HepG2 (cell line): Measurements from ENCODE around the gene VGF. TPM values are rescaled to one million over a fixed set of nuclear protein-coding genes. Genes with fewer than 3 reads are reported as not detected.
A peak's percentile ranks its signal among the peaks of the same experiment; 100 is the strongest.

Source experiments
- DMTF1 ChIP-seq: sonication (generic); formaldehyde crosslinking; IDR thresholded peaks from 2 replicates; pipeline ENCODE4 v1.4.0; 2020; ENCODE audit warnings: mild to moderate bottlenecking, missing genetic modification reagents
- HIC2 ChIP-seq: sonication (generic); formaldehyde crosslinking; IDR thresholded peaks from 2 replicates; pipeline ENCODE4 v1.9.0; 2022; ENCODE audit warnings: low read depth, missing genetic modification reagents
- KAT7 ChIP-seq: IDR thresholded peaks from 2 replicates; pipeline ENCODE4 v1.6.1; 2018; ENCODE audit warnings: borderline replicate concordance, missing compliant biosample characterization
- MAX ChIP-seq: IDR thresholded peaks from 2 replicates; pipeline ENCODE4 v1.6.1; 2012; ENCODE audit warnings: inconsistent platforms
- MED1 ChIP-seq: sonication (generic); formaldehyde crosslinking; IDR thresholded peaks from 2 replicates; pipeline ENCODE4 v1.4.0; 2020; ENCODE audit warnings: missing genetic modification reagents
- RBAK ChIP-seq: sonication (generic); formaldehyde crosslinking; IDR thresholded peaks from 2 replicates; pipeline ENCODE4 v1.5.1; 2020; ENCODE audit warnings: mild to moderate bottlenecking, missing genetic modification reagents
- SAFB2 ChIP-seq: sonication (generic); formaldehyde crosslinking; IDR thresholded peaks from 2 replicates; pipeline ENCODE4 v1.5.1; 2020; ENCODE audit warnings: missing genetic modification reagents, low read depth, mild to moderate bottlenecking, borderline replicate concordance
- SAP130 ChIP-seq: IDR thresholded peaks from 2 replicates; pipeline ENCODE4 v1.6.1; 2016; ENCODE audit warnings: low read depth
- TBP ChIP-seq: sonication (generic); formaldehyde crosslinking; IDR thresholded peaks from 2 replicates; pipeline ENCODE4 v1.5.0; 2020; ENCODE audit warnings: missing genetic modification reagents
- ZFP37 ChIP-seq: sonication (generic); formaldehyde crosslinking; IDR thresholded peaks from 2 replicates; pipeline ENCODE4 v1.4.0; 2020; ENCODE audit warnings: missing genetic modification reagents, borderline replicate concordance
- ZNF121 ChIP-seq: sonication (generic); formaldehyde crosslinking; IDR thresholded peaks from 2 replicates; pipeline ENCODE4 v1.5.0; 2020; ENCODE audit warnings: mild to moderate bottlenecking, missing genetic modification reagents
- ZNF577 ChIP-seq: sonication (generic); formaldehyde crosslinking; IDR thresholded peaks from 2 replicates; pipeline ENCODE4 v1.4.0; 2020; ENCODE audit warnings: mild to moderate bottlenecking, low read depth, missing genetic modification reagents, borderline replicate concordance
- ZNF607 ChIP-seq: sonication (generic); formaldehyde crosslinking; IDR thresholded peaks from 2 replicates; pipeline ENCODE4 v1.5.1; 2020; ENCODE audit warnings: missing genetic modification reagents, mild to moderate bottlenecking, borderline replicate concordance
- polyA plus RNA-seq, 8 experiments: library from polyadenylated mRNA; depleted of rRNA in 3 of 8; stranded (reverse) in 7 of 8; unstranded in 1 of 8; fragments of >200 nt; fragmentation: Illumina TruSeq in 4 of 8; extraction: Trizol in 4 of 8; gene quantifications; 2 replicates each; pipeline versions ENCODE4 v1.2.1 to v1.2.3, GENCODE V29; 2011 to 2016; ENCODE audit warnings: low read depth in 4 of 8, missing spikeins in 1 of 8, mixed read lengths in 1 of 8; ENCODE audit not compliant: insufficient read depth in 1 of 8
- total RNA-seq, 5 experiments: library from RNA; depleted of rRNA; stranded (reverse); fragments of >200 nt; fragmentation: Illumina TruSeq; extraction: Trizol; gene quantifications; 2 replicates each; pipeline ENCODE4 v1.2.3, GENCODE V29; 2016; ENCODE audit warnings: low read depth in 1 of 5
- TF ChIP-seq, protein P1 (sequence below): sonication (generic); formaldehyde crosslinking; IDR thresholded peaks from 2 replicates; pipeline ENCODE4 v1.5.1; 2020; ENCODE audit warnings: mild to moderate bottlenecking, missing genetic modification reagents
- TF ChIP-seq, protein P2 (sequence below): sonication (generic); formaldehyde crosslinking; IDR thresholded peaks from 2 replicates; pipeline ENCODE4 v1.8.0; 2022; ENCODE audit warnings: mild to moderate bottlenecking, missing genetic modification reagents
- TF ChIP-seq, protein P3 (sequence below): sonication (generic); formaldehyde crosslinking; IDR thresholded peaks from 2 replicates; pipeline ENCODE4 v1.4.0; 2020; ENCODE audit warnings: missing genetic modification reagents, borderline replicate concordance

VGF gene
- total and polyA plus RNA-seq, 2 of the 13 experiments (the other 11 are each of a cell fraction or from before 2014, with no cell fraction given): 0.12 to 0.46 TPM

DNA sequence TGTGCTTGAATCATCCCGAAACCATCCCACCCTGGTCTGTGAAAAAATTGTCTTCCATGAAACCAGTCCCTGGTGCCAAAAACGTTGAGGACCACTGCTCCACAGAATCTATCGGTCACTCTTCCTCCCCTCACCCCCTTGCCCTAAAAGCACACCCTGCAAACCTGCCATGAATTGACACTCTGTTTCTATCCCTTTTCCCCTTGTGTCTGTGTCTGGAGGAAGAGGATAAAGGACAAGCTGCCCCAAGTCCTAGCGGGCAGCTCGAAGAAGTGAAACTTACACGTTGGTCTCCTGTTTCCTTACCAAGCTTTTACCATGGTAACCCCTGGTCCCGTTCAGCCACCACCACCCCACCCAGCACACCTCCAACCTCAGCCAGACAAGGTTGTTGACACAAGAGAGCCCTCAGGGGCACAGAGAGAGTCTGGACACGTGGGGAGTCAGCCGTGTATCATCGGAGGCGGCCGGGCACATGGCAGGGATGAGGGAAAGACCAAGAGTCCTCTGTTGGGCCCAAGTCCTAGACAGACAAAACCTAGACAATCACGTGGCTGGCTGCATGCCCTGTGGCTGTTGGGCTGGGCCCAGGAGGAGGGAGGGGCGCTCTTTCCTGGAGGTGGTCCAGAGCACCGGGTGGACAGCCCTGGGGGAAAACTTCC is 39.2 kb downstream of the VGF start (continued):
- peak; percentile 34; the same call in 1 of the 2 replicates for TF ChIP-seq RBAK (CRISPR knock-in tag)
- no peak for TF ChIP-seq MED1 (CRISPR knock-in tag)
- no peak for TF ChIP-seq KAT7 (CRISPR knock-in tag)
- TF ChIP-seq DMTF1: peak; percentile 44; the same call in 1 of the 2 replicates
- TF ChIP-seq ZNF577: no peak
- peak; percentile 89 for TF ChIP-seq HIC2
- peak; percentile 25; the same call in 1 of the 2 replicates for TF ChIP-seq ZFP37 (CRISPR knock-in tag)
- TF ChIP-seq SAP130 (CRISPR knock-in tag): peak; percentile 63; the same call in 1 of the 2 replicates
- TF ChIP-seq SAFB2 (CRISPR knock-in tag): 0 out of 2 replicates have a peak, but pooled peaks have one; percentile 3
- TF ChIP-seq, protein P1, sequence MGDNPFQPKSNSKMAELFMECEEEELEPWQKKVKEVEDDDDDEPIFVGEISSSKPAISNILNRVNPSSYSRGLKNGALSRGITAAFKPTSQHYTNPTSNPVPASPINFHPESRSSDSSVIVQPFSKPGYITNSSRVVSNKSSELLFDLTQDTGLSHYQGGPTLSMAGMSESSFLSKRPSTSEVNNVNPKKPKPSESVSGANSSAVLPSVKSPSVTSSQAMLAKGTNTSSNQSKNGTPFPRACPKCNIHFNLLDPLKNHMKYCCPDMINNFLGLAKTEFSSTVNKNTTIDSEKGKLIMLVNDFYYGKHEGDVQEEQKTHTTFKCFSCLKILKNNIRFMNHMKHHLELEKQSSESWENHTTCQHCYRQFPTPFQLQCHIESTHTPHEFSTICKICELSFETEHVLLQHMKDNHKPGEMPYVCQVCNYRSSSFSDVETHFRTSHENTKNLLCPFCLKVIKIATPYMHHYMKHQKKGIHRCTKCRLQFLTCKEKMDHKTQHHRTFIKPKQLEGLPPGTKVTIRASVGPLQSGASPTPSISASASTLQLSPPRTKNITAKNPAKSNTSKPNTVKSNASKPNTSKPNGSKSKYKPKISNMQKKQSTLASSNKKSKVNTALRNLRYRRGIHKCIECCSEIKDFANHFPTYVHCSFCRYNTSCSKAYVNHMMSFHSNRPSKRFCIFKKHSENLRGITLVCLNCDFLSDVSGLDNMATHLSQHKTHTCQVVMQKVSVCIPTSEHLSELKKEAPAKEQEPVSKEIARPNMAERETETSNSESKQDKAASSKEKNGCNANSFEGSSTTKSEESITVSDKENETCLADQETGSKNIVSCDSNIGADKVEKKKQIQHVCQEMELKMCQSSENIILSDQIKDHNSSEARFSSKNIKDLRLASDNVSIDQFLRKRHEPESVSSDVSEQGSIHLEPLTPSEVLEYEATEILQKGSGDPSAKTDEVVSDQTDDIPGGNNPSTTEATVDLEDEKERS (CRISPR knock-in tag): peak; percentile 81; the same call in 1 of the 2 replicates
- TF ChIP-seq, protein P2, sequence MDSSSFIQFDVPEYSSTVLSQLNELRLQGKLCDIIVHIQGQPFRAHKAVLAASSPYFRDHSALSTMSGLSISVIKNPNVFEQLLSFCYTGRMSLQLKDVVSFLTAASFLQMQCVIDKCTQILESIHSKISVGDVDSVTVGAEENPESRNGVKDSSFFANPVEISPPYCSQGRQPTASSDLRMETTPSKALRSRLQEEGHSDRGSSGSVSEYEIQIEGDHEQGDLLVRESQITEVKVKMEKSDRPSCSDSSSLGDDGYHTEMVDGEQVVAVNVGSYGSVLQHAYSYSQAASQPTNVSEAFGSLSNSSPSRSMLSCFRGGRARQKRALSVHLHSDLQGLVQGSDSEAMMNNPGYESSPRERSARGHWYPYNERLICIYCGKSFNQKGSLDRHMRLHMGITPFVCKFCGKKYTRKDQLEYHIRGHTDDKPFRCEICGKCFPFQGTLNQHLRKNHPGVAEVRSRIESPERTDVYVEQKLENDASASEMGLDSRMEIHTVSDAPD (CRISPR knock-in tag): peak; percentile 83
- TF ChIP-seq ZNF607 (CRISPR knock-in tag): peak; percentile 67; the same call in 1 of the 2 replicates
- peak; percentile 98 for TF ChIP-seq MAX
- TF ChIP-seq TBP (CRISPR knock-in tag): no peak
- TF ChIP-seq ZNF121: peak; percentile 74; the same call in 1 of the 2 replicates
- TF ChIP-seq, protein P3, sequence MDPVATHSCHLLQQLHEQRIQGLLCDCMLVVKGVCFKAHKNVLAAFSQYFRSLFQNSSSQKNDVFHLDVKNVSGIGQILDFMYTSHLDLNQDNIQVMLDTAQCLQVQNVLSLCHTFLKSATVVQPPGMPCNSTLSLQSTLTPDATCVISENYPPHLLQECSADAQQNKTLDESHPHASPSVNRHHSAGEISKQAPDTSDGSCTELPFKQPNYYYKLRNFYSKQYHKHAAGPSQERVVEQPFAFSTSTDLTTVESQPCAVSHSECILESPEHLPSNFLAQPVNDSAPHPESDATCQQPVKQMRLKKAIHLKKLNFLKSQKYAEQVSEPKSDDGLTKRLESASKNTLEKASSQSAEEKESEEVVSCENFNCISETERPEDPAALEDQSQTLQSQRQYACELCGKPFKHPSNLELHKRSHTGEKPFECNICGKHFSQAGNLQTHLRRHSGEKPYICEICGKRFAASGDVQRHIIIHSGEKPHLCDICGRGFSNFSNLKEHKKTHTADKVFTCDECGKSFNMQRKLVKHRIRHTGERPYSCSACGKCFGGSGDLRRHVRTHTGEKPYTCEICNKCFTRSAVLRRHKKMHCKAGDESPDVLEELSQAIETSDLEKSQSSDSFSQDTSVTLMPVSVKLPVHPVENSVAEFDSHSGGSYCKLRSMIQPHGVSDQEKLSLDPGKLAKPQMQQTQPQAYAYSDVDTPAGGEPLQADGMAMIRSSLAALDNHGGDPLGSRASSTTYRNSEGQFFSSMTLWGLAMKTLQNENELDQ (CRISPR knock-in tag): peak; percentile 74; the same call in 1 of the 2 replicates
